Central memory CD8-positive, alpha-beta T cell (primary cell): ENCODE data around the gene TOX2.

Source experiments
- ATAC-seq: fragments of 150-1000 bp; cut with Tn5 transposase; replicated peaks from 2 replicates; pipeline ENCODE4 v1.10.0; 2022; ENCODE audit warnings: mild to moderate bottlenecking, moderate FRiP score, moderate number of reproducible peaks; ENCODE audit not compliant: poor library complexity, severe bottlenecking; ENCODE audit errors: extremely low read depth
- DNase-seq, 2 donors: peaks; one replicate each; pipeline ENCODE4 v3.0.0; 2021; ENCODE audit warnings: low spot score in 2 of 2
- H3K27ac Mint-ChIP-seq: one replicate; pipeline ENCODE4 v1.8.0; 2022; ENCODE audit warnings: low read depth, mild to moderate bottlenecking, moderate library complexity, mixed read lengths
- H3K27me3 Mint-ChIP-seq: one replicate; pipeline ENCODE4 v1.8.0; 2022; ENCODE audit warnings: mixed read lengths
- H3K36me3 Mint-ChIP-seq: one replicate; pipeline ENCODE4 v1.8.0; 2022; ENCODE audit warnings: mild to moderate bottlenecking, moderate library complexity, mixed read lengths; ENCODE audit not compliant: insufficient read depth
- H3K4me1 Mint-ChIP-seq: one replicate; pipeline ENCODE4 v1.8.0; 2022; ENCODE audit warnings: mixed read lengths
- H3K4me3 Mint-ChIP-seq: one replicate; pipeline ENCODE4 v1.8.0; 2022; ENCODE audit warnings: mild to moderate bottlenecking, moderate library complexity, mixed read lengths
- H3K9me3 Mint-ChIP-seq: one replicate; pipeline ENCODE4 v1.8.0; 2022; ENCODE audit warnings: mixed read lengths

TOX2 gene

GRCh38 chr20:44111712-44112335 is 197.2 kb downstream of the TOX2 start:
- Mint-ChIP-seq H3K36me3 (no peaks in the 10 kb centered on the region), H3K27me3 (peaks cover 85% of the 10 kb centered on the region), H3K9me3 (peaks cover 11% of the 10 kb centered on the region), H3K27ac (no peak overlapping the region), H3K4me3 (no peak overlapping the region), H3K4me1 (no peaks in the 10 kb centered on the region)
- no peak for ATAC-seq
- no peak for DNase-seq

- DNase-seq (no peak), ATAC-seq (no peak)
- no peaks in the 10 kb centered on the region for H3K36me3 Mint-ChIP-seq
- H3K4me1 Mint-ChIP-seq: no peaks in the 10 kb centered on the region
- peaks cover 85% of the 10 kb centered on the region for H3K27me3 Mint-ChIP-seq
- H3K4me3 Mint-ChIP-seq: no peak overlapping the region
- H3K9me3 Mint-ChIP-seq: peaks cover 11% of the 10 kb centered on the region
- no peak overlapping the region for H3K27ac Mint-ChIP-seq
Measured at GRCh38 chr20:44112456-44112855, 197.8 kb downstream of the TOX2 start.

GRCh38 chr20:44112889-44113617 is 198.4 kb downstream of the TOX2 start:
- no peaks in the 10 kb centered on the region for H3K4me1 Mint-ChIP-seq
- peaks cover 85% of the 10 kb centered on the region for H3K27me3 Mint-ChIP-seq

GRCh38 chr20:44113618-44114376 is 199.1 kb downstream of the TOX2 start:
- Mint-ChIP-seq H3K4me3 (no peak overlapping the region), H3K9me3 (peaks cover 2% of the 10 kb centered on the region), H3K27me3 (peaks cover 85% of the 10 kb centered on the region), H3K4me1 (no peaks in the 10 kb centered on the region), H3K36me3 (no peaks in the 10 kb centered on the region), H3K27ac (no peak overlapping the region)
- DNase-seq: no peak
- ATAC-seq: no peak

More at GRCh38 chr20:44112889-44113617, 198.4 kb downstream of the TOX2 start:
- Mint-ChIP-seq H3K9me3 (peaks cover 10% of the 10 kb centered on the region), H3K36me3 (no peaks in the 10 kb centered on the region), H3K27ac (no peak overlapping the region), H3K4me3 (no peak overlapping the region)
- DNase-seq: no peak
- ATAC-seq: no peak

- no peaks in the 10 kb centered on the region for H3K36me3 Mint-ChIP-seq
- H3K4me3 Mint-ChIP-seq: no peak overlapping the region
- no peak overlapping the region for H3K27ac Mint-ChIP-seq
- no peak for ATAC-seq
- H3K27me3 Mint-ChIP-seq: peaks cover 79% of the 10 kb centered on the region
- no peaks in the 10 kb centered on the region for H3K4me1 Mint-ChIP-seq
- no peaks in the 10 kb centered on the region for H3K9me3 Mint-ChIP-seq
- no peak for DNase-seq
Measured at GRCh38 chr20:44115181-44115580, 200.5 kb downstream of the TOX2 start.

GRCh38 chr20:44115762-44116644 is 201.4 kb downstream of the TOX2 start:
- Mint-ChIP-seq H3K4me1 (no peaks in the 10 kb centered on the region), H3K36me3 (no peaks in the 10 kb centered on the region), H3K4me3 (no peak overlapping the region), H3K9me3 (no peaks in the 10 kb centered on the region), H3K27me3 (peaks cover 79% of the 10 kb centered on the region), H3K27ac (no peak overlapping the region)
- no peak for ATAC-seq
- no peak for DNase-seq

GRCh38 chr20:44117296-44118184 is 202.9 kb downstream of the TOX2 start:
- DNase-seq (no peak), ATAC-seq (no peak)
- H3K4me1 Mint-ChIP-seq: no peaks in the 10 kb centered on the region
- H3K4me3 Mint-ChIP-seq: no peak overlapping the region
- no peak overlapping the region for H3K27ac Mint-ChIP-seq
- H3K9me3 Mint-ChIP-seq: no peaks in the 10 kb centered on the region
- peaks cover 84% of the 10 kb centered on the region for H3K27me3 Mint-ChIP-seq
- H3K36me3 Mint-ChIP-seq: no peaks in the 10 kb centered on the region

- no peaks in the 10 kb centered on the region for H3K36me3 Mint-ChIP-seq
- H3K4me3 Mint-ChIP-seq: no peak overlapping the region
- DNase-seq (no peak), ATAC-seq (no peak)
- no peak overlapping the region for H3K27ac Mint-ChIP-seq
- no peaks in the 10 kb centered on the region for H3K9me3 Mint-ChIP-seq
- peaks cover 91% of the 10 kb centered on the region for H3K27me3 Mint-ChIP-seq
- H3K4me1 Mint-ChIP-seq: no peaks in the 10 kb centered on the region
Measured at GRCh38 chr20:44118185-44119033, 203.8 kb downstream of the TOX2 start.
